Kidney epithelial cell (primary cell): ENCODE measurements around the gene NMD3. TPM values are rescaled to one million over a fixed set of nuclear protein-coding genes. Genes with fewer than 3 reads are reported as not detected.

ENCODE experiments used
- DNase-seq: peaks from one replicate; pipeline ENCODE4 v3.0.0-alpha.2; 2010; ENCODE audit warnings: low read depth
- H3K27me3 ChIP-seq: 2 replicates; pipeline ENCODE4 v1.6.0; 2011; ENCODE audit warnings: low read length; ENCODE audit not compliant: control insufficient read depth, insufficient read depth
- H3K36me3 ChIP-seq: 2 replicates; pipeline ENCODE4 v1.5.1; 2011; ENCODE audit warnings: low read length; ENCODE audit not compliant: control insufficient read depth, insufficient read depth
- H3K4me3 ChIP-seq: 2 replicates; pipeline ENCODE4 v1.5.1; 2011; ENCODE audit warnings: low read depth, mild to moderate bottlenecking, control low read depth, low read length
- total RNA-seq: library from RNA; depleted of rRNA; stranded (reverse); fragments of >200 nt; gene quantifications from 2 replicates; pipeline ENCODE4 v1.2.3, GENCODE V29; 2015
- TF ChIP-seq, protein P1 (sequence below): IDR thresholded peaks from 2 replicates; pipeline ENCODE4 v1.5.1; 2011; ENCODE audit warnings: mild to moderate bottlenecking, moderate library complexity, low read length, control low read depth, inconsistent platforms; ENCODE audit not compliant: insufficient read depth, poor library complexity, severe bottlenecking

The NMD3 gene
- total RNA-seq, 1 donor from 2014 or later: 53.9 TPM

DNA sequence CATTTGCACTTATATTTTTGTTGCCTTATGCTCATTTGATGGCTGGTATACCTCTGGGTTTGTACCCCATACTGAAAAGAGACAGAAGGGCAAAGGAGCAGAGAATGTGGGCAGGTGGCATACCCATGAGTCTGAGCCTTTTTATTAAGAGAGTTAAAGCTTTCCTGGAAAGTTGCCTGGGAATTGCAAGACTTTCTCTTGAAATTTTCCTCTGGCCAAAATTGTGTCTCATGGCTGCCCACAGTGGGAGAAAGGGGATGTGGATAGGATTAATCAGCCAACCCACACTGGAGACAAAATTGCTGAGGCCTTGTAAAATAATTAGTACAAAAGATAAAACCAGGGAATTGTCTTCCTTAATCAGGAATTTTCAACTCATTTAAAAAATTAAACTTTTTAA is 8.2 kb upstream of the NMD3 start:
- TF ChIP-seq, protein P1, sequence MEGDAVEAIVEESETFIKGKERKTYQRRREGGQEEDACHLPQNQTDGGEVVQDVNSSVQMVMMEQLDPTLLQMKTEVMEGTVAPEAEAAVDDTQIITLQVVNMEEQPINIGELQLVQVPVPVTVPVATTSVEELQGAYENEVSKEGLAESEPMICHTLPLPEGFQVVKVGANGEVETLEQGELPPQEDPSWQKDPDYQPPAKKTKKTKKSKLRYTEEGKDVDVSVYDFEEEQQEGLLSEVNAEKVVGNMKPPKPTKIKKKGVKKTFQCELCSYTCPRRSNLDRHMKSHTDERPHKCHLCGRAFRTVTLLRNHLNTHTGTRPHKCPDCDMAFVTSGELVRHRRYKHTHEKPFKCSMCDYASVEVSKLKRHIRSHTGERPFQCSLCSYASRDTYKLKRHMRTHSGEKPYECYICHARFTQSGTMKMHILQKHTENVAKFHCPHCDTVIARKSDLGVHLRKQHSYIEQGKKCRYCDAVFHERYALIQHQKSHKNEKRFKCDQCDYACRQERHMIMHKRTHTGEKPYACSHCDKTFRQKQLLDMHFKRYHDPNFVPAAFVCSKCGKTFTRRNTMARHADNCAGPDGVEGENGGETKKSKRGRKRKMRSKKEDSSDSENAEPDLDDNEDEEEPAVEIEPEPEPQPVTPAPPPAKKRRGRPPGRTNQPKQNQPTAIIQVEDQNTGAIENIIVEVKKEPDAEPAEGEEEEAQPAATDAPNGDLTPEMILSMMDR: no peak
- DNase-seq: no peak
- no peaks in the 10 kb centered on the region for H3K27me3 ChIP-seq

DNA sequence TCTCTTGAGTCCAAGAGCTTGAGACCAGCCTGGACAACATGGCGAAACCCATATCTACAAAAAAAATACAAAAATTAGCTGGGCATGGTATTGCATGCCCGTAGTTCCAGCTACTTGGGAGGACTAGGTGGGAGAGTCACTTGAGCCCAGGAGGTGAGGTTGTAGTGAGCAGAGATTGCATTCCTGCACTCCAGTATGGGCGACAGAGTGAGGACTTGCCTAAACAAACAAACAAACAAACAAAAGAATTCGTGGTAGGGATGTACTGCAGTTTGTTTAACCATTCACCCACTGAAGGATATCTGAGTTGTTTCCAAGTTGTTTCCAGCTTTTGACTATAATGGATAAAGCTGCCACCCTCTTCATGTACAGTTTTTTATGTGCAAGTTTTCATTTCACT is 7.5 kb upstream of the NMD3 start:
- Histone ChIP-seq H3K27me3 (no peaks in the 10 kb centered on the region), H3K4me3 (no peak overlapping the region), H3K36me3 (no peaks in the 10 kb centered on the region)
- TF ChIP-seq, protein P1: no peak
- DNase-seq: no peak

More for the DNA sequence above, 8.2 kb upstream of the NMD3 start:
- Histone ChIP-seq H3K36me3 (no peaks in the 10 kb centered on the region), H3K4me3 (no peak overlapping the region)

DNA sequence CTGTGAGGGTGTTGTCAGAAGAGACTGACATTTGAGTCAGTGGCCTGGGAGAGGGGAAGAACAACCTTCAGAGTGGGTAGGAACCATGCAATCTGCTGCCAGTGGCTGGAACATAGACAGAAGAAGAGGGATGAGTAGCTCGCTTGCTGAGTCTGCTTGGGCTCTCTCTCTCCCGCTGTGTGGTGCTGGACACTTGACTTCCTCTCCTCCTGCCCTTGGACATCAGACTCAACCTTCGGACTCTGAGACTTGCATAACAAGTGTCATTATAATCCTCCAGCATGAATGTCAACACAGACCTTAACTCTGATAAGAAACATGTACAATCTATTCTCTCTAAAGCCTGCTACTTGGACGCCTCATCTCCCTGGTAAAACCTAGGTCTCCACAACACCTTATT is 5.9 kb upstream of the NMD3 start:
- DNase-seq: no peak
- Histone ChIP-seq H3K4me3 (no peak overlapping the region), H3K27me3 (no peaks in the 10 kb centered on the region), H3K36me3 (no peaks in the 10 kb centered on the region)
- TF ChIP-seq, protein P1: no peak

DNA sequence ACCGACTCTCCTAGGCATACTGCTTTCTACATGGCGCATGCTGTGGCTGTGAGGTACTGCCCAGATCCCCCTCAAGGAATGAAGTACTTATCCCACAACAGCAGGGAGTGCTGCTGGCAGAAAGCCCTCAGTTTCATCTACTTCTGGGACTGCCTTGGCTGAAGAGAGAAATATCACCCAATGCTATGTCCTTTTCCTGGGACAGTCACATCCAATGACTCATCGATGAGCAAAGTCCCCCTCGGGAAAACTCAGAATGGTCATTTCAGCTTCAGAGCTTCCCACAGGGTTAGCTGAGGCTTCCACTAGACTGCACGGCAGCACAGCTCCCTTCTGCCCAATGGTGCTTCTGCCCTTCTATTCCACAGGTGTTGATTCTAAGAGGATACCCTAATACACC is 3.6 kb upstream of the NMD3 start:
- TF ChIP-seq, protein P1: no peak
- H3K27me3 ChIP-seq: no peaks in the 10 kb centered on the region
- H3K4me3 ChIP-seq: no peak overlapping the region
- no peaks in the 10 kb centered on the region for H3K36me3 ChIP-seq
- no peak for DNase-seq

DNA sequence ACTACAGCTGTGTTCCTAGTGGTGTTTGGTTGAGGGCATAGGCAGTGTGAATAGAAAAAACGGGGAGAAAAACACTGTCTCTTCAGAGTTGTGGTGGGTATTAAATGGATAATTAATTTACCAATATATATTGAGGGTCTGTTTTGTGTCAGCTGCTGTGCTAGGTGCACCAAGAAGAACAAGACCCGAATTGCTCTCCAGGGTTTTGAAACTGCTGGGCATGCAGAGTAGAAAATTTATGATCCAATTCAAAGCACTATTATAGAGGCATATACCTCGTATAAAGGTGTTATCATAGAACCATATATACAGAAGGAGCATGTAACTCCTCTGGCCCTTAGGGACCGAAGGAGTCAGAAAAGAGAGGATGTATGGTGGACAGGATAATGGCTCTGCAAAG is 1.6 kb upstream of the NMD3 start:
- no peaks in the 10 kb centered on the region for H3K36me3 ChIP-seq

DNA sequence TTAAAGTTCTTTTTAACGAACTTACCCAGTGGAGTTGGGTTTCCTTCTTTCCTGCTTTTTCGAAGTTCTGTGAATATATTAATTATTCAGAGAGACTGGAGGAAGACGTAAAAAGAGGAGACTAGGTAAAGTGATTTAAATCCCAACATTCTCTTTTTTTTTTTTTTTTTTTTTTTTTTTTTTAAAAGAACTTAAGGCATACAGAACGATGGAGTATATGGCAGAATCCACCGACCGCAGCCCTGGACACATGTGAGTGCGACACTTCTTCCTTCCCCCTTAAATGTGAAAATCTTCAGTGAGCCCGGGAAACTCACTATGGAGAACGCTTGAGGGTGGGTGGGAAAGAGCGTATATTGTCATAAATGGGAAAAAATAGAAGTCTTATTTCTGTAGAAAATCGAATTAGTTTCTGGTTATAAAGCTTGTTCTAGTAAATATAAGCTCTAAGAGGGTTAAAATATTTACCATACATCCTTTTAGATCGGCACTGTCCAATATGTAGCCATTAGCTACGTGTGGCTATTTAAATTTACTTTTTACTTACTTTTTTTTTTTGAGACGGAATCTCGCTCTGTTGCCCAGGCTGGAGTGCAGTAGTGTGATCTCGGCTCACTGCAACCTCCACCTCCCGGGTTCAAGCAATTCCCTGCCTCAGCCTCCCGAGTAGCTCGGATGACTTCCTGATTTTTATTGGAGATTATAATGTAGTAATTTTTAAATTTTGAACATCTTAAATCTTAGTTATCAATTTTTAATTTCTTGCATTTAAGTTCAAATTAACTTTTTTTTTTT is 892 bp downstream of the NMD3 start:
- Histone ChIP-seq H3K4me3 (peak overlapping the region; percentile 87), H3K27me3 (no peaks in the 10 kb centered on the region), H3K36me3 (no peaks in the 10 kb centered on the region)
- TF ChIP-seq, protein P1: no peak
- DNase-seq: no peak

More for the DNA sequence above, 1.6 kb upstream of the NMD3 start:
- H3K27me3 ChIP-seq: no peaks in the 10 kb centered on the region
- H3K4me3 ChIP-seq: no peak overlapping the region
- DNase-seq: no peak
- TF ChIP-seq, protein P1: no peak
